Spleen (tissue), 11 donors: ENCODE data around the gene OSBPL1A. TPM values are rescaled to one million over a fixed set of nuclear protein-coding genes. Genes with fewer than 3 reads are reported as not detected.
A peak's percentile ranks its signal among the peaks of the same experiment; 100 is the strongest.

Source experiments
- DNase-seq: peaks from one replicate; pipeline ENCODE4 v3.0.0-alpha.2; 2020
- H3K27ac ChIP-seq, 8 donors: fragments of 200-600 bp; sonication (generic) in 7 of 8; 1 replicate in 4 of 8; 2 replicates in 4 of 8; pipeline versions ENCODE4 v1.5.0 to v1.8.0; 2016 to 2021; ENCODE audit warnings: inconsistent platforms in 4 of 8, mild to moderate bottlenecking in 4 of 8, moderate library complexity in 1 of 8
- H3K27me3 ChIP-seq, 7 donors: fragments of 200-600 bp; sonication (generic) in 6 of 7; replicated peaks in 1 of 7; 1 replicate in 4 of 7; 2 replicates in 3 of 7; pipeline versions ENCODE4 v1.5.0 to v1.8.0; 2016 to 2021; ENCODE audit warnings: inconsistent platforms in 3 of 7, mild to moderate bottlenecking in 1 of 7
- H3K36me3 ChIP-seq, 6 donors: fragments of 200-600 bp; sonication (generic) in 5 of 6; 1 replicate in 4 of 6; 2 replicates in 2 of 6; pipeline versions ENCODE4 v1.5.0 to v1.8.0; 2016 to 2021; ENCODE audit warnings: inconsistent platforms in 2 of 6
- H3K4me1 ChIP-seq, 6 donors: fragments of 200-600 bp; sonication (generic) in 5 of 6; 1 replicate in 3 of 6; 2 replicates in 3 of 6; pipeline versions ENCODE4 v1.5.0 to v1.8.0; 2016 to 2021; ENCODE audit warnings: inconsistent platforms in 3 of 6
- H3K4me3 ChIP-seq, 8 donors: fragments of 200-600 bp; sonication (generic) in 7 of 8; 1 replicate in 4 of 8; 2 replicates in 4 of 8; pipeline versions ENCODE4 v1.5.0 to v1.8.0; 2016 to 2021; ENCODE audit warnings: inconsistent platforms in 4 of 8, mild to moderate bottlenecking in 4 of 8, moderate library complexity in 2 of 8
- H3K9me3 ChIP-seq, 8 donors: fragments of 200-600 bp; sonication (generic) in 7 of 8; 1 replicate in 4 of 8; 2 replicates in 4 of 8; pipeline versions ENCODE4 v1.5.0 to v1.8.0; 2016 to 2021; ENCODE audit warnings: inconsistent platforms in 4 of 8
- POLR2A ChIP-seq, 3 donors: fragments of 450-650 bp; IDR thresholded peaks; one replicate each; pipeline ENCODE4 v1.5.1; 2017; ENCODE audit warnings: antibody characterized with exemption in 3 of 3, mild to moderate bottlenecking in 1 of 3
- POLR2AphosphoS5 ChIP-seq, 3 donors: sonication (generic); formaldehyde crosslinking; IDR thresholded peaks; one replicate each; pipeline ENCODE4 v1.5.1; 2017; ENCODE audit warnings: antibody characterized with exemption in 3 of 3
- WGBS, 5 donors: extraction: QIAGEN DNeasy Blood & Tissue Kit in 3 of 5; methylation state at CpG; one replicate each; pipeline versions ENCODE4 v1.1.5 to v1.1.7; 2013 to 2018; 5-methylcytosine and 5-hydroxymethylcytosine counted together
- intact Hi-C: fragments of 100-400 bp; cut with DNase I; formaldehyde crosslinking; loops from one replicate; pipeline ENCODE4 v1.15.0; 2023; ENCODE audit warnings: low total_unique reads
- polyA plus RNA-seq, 3 donors: library from polyadenylated mRNA; stranded (reverse); fragments of 200-250 nt; gene quantifications; one replicate each; pipeline ENCODE4 v1.2.1, GENCODE V29; 2013
- total RNA-seq, 7 donors: library from RNA; depleted of rRNA in 3 of 7; stranded (reverse); fragments of >200 nt in 3 of 7; fragmentation: NEBNext Ultra II Directional in 4 of 7; extraction: Animal tissue kit (Norgen Biotek cat#: 25700) in 4 of 7; gene quantifications; one replicate each; pipeline versions ENCODE4 v1.1.0 to v1.2.1, GENCODE V29; 2016 to 2021
- TF ChIP-seq, protein P1 (sequence below), 11 experiments: fragments of 200-600 bp in 7 of 11; fragments of 450-650 bp in 4 of 11; sonication (generic) in 4 of 11; IDR thresholded peaks in 8 of 11; conservative IDR thresholded peaks in 3 of 11; 1 replicate in 7 of 11; 2 replicates in 4 of 11; pipeline versions ENCODE4 v1.4.0 to v1.8.0; 2016 to 2021; ENCODE audit warnings: antibody characterized with exemption in 11 of 11, inconsistent platforms in 4 of 11, mild to moderate bottlenecking in 1 of 11
- donor health status: healthy with polysubstance abuse.
- donor health status: DM: no; HTN: no; CAD: no; lungs with moderate emphysema.
- donor health status: DM: no; HTN: no; CAD: no.
- donor health status: Bipolar disorder and iron deficiency.
- donor health status: healthy.
- donor health status: DM: no; HTN: no; CAD: no.
- donor health status: DM: yes; HTN: yes; CAD: no.

The OSBPL1A gene
- total and polyA plus RNA-seq, 10 donors: 3.8 to 29.6 (median 22.1) TPM

DNA sequence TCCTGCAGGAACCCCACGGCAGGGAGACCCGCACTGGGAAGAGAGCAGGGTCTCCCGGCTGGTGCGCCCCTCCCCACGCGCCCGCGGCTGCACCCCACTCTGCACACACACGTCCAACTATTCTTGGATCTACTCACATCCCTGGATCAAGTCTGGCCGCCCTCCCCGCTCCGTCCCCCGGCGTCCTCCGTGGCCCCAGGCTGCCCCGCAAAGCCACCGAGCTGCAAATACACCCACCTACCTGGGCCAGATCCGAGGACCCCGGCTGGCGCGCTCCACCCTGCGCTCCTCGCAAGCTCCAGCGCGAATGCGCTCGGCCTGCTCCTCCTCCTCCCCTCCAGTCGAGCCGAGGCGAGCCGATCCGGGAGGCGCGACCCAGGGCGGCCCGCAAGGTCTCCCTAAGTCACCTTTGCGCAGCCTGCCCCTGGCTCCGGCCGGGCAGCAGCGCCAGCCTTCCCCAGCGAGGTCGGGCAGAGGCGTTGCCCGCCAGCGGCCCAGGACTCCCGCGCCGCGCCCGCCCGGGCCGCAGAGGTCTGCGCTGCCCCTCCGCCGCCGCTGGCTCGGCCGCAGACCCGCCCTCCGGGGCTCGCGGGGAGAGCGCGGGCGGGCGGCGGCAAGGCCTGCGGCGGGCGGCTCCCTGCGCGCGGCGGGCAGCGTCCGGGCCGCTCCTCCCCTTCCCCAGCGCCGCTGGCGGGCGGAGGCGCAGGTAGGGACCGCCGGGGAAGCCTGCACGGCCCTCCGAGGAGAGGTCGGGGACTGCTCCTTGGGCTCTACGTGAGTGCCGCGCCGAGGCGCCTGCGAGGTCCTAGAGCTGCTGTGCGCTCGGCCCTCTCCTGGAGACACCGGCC lies 126.0 kb downstream of the OSBPL1A start:
- WGBS, 5 donors: 2 to 6% (median 3%) methylated on average over 43 to 96 of the region's 96 CpGs
- peak; percentile 91 for DNase-seq
- peaks cover 5 to 52% (median 33%) of the 10 kb centered on the region in 6 donors for H3K4me1 ChIP-seq
- peak overlapping the region; percentile 48 to 78 (median 51) for H3K4me3 ChIP-seq
- no peaks in the 10 kb centered on the region for H3K36me3 ChIP-seq
- intact Hi-C loops: no loop called here
- H3K27me3 ChIP-seq: peaks cover 0 to 29% (median 3%) of the 10 kb centered on the region in 7 donors
- peak overlapping the region; percentile 27 to 85 (median 80) for H3K27ac ChIP-seq
- H3K9me3 ChIP-seq: peaks cover 0 to 14% (median 1%) of the 10 kb centered on the region in 8 donors
- TF ChIP-seq POLR2AphosphoS5 (IDR thresholded peaks at IDR 0.05): peak in 2 of 3 donors; percentile 50 to 53
- TF ChIP-seq, protein P1, sequence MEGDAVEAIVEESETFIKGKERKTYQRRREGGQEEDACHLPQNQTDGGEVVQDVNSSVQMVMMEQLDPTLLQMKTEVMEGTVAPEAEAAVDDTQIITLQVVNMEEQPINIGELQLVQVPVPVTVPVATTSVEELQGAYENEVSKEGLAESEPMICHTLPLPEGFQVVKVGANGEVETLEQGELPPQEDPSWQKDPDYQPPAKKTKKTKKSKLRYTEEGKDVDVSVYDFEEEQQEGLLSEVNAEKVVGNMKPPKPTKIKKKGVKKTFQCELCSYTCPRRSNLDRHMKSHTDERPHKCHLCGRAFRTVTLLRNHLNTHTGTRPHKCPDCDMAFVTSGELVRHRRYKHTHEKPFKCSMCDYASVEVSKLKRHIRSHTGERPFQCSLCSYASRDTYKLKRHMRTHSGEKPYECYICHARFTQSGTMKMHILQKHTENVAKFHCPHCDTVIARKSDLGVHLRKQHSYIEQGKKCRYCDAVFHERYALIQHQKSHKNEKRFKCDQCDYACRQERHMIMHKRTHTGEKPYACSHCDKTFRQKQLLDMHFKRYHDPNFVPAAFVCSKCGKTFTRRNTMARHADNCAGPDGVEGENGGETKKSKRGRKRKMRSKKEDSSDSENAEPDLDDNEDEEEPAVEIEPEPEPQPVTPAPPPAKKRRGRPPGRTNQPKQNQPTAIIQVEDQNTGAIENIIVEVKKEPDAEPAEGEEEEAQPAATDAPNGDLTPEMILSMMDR (IDR thresholded peaks at IDR 0.05 in 8 of 11, conservative IDR thresholded peaks at IDR 0.05 in 3 of 11): no peak

DNA sequence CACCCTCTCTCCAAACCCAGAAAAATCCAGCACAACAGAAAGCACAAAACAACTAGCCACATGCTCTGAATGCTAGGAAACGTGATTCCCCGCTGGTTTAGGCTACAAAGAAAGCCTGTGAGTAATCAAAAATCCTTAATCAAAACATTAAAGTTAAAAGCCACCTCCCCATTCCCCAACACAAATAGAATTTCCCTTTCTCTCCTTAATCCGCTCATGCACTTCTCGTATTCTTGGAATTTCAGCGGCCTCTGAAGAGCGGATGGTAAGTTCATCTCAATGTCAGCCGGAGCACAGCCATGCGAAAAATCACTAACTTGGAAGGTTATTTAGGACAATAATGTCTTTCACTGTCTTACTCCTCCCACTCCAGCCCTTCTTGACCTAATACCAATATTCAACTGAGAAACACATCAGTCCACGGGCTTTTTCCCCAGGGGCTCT lies 126.7 kb downstream of the OSBPL1A start:
- intact Hi-C loops: no loop called here
- Histone ChIP-seq H3K36me3 (no peaks in the 10 kb centered on the region), H3K4me1 (peaks cover 5 to 52% (median 33%) of the 10 kb centered on the region in 6 donors), H3K27ac (peak overlapping the region in 7 of 8 donors; percentile 66 to 85 (median 80)), H3K9me3 (peaks cover 0 to 14% (median 2%) of the 10 kb centered on the region in 8 donors), H3K27me3 (peaks cover 0 to 29% (median 3%) of the 10 kb centered on the region in 7 donors), H3K4me3 (peak overlapping the region; percentile 48 to 78 (median 51))
- WGBS, 5 donors: 55 to 68% (median 66%) methylated on average over 9 of the region's 9 CpGs
- no peak for TF ChIP-seq POLR2AphosphoS5 (IDR thresholded peaks at IDR 0.05)
- TF ChIP-seq, protein P1 (IDR thresholded peaks at IDR 0.05 in 8 of 11, conservative IDR thresholded peaks at IDR 0.05 in 3 of 11): no peak
- no peak for DNase-seq

DNA sequence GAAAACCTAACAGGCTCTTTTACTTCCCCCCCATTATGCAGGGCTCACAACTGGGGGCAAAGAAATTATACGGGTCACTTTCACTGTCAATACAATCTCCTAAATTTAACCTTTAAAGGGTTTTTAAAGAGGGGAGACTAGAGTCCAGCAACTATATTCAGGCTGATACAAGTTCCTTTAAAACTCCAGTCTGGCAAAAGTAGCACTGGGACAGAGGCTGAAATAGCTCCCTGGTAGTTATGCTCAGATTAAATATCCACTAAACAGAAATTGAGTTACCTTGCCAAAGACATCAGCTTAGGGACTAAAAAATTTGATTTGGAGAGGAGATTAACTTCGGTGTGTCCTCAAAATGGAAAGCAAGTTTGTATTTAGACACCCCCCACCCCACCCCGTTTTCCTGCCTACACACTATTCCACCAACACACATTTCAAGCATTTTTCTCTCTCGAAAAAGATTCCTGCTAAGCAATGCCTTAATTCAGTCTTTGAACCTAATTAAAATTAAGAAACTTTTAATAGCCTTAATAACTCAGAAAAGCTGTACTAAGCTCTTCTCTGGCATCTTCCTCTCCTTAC lies 127.2 kb downstream of the OSBPL1A start:
- no peak for DNase-seq
- TF ChIP-seq POLR2A (IDR thresholded peaks at IDR 0.05): no peak
- no peak for TF ChIP-seq POLR2AphosphoS5 (IDR thresholded peaks at IDR 0.05)
- TF ChIP-seq, protein P1 (IDR thresholded peaks at IDR 0.05 in 8 of 11, conservative IDR thresholded peaks at IDR 0.05 in 3 of 11): no peak
- Histone ChIP-seq H3K4me3 (peak overlapping the region in 5 of 8 donors; percentile 49 to 78 (median 52)), H3K9me3 (peaks cover 0 to 14% (median 2%) of the 10 kb centered on the region in 8 donors), H3K36me3 (no peaks in the 10 kb centered on the region), H3K27ac (peak overlapping the region in 3 of 8 donors; percentile 79 to 82 (median 80)), H3K27me3 (peaks cover 0 to 29% (median 3%) of the 10 kb centered on the region in 7 donors), H3K4me1 (peaks cover 5 to 51% (median 32%) of the 10 kb centered on the region in 6 donors)
- 65 to 82% (median 77%) methylated on average over 4 of the region's 4 CpGs for WGBS, 5 donors
- intact Hi-C loops: no loop called here
